Ovary (tissue), 9 donors: ENCODE measurements around the gene SLC2A1. TPM values are rescaled to one million over a fixed set of nuclear protein-coding genes. Genes with fewer than 3 reads are reported as not detected.

Experiments
- DNase-seq, 5 donors: peaks; one replicate each; pipeline ENCODE4 v3.0.0-alpha.2; 2019 to 2020
- H3K27ac ChIP-seq, 2 donors: fragments of 200-600 bp; one replicate each; pipeline versions ENCODE4 v1.5.1 to v1.8.0; 2019 to 2022
- H3K27me3 ChIP-seq: fragments of 200-600 bp; one replicate; pipeline ENCODE4 v1.8.0; 2022
- H3K36me3 ChIP-seq: fragments of 200-600 bp; sonication (generic); one replicate; pipeline ENCODE4 v1.5.1; 2019
- H3K4me1 ChIP-seq: one replicate; pipeline ENCODE4 v1.8.1; 2013; ENCODE audit warnings: mild to moderate bottlenecking, moderate library complexity; ENCODE audit not compliant: insufficient read depth
- H3K4me3 ChIP-seq: fragments of 200-600 bp; sonication (generic); one replicate; pipeline ENCODE4 v1.5.1; 2017
- H3K9me3 ChIP-seq, 2 donors: fragments of 200-600 bp in 1 of 2; sonication (generic) in 1 of 2; one replicate each; pipeline versions ENCODE4 v1.5.1 to v1.8.1; 2013 to 2019; ENCODE audit warnings: mild to moderate bottlenecking in 1 of 2, moderate library complexity in 1 of 2
- CTCF ChIP-seq, 3 donors: fragments of 450-650 bp in 2 of 3; fragments of 200-600 bp in 1 of 3; IDR thresholded peaks; one replicate each; pipeline versions ENCODE4 v1.5.1 to v1.8.0; 2016 to 2022; ENCODE audit warnings: antibody characterized with exemption in 3 of 3, mild to moderate bottlenecking in 1 of 3
- EP300 ChIP-seq: sonication (generic); formaldehyde crosslinking; IDR thresholded peaks from one replicate; pipeline ENCODE4 v1.6.1; 2017; ENCODE audit warnings: antibody characterized with exemption
- POLR2A ChIP-seq: fragments of 450-650 bp; IDR thresholded peaks from one replicate; pipeline ENCODE4 v1.6.1; 2017; ENCODE audit warnings: antibody characterized with exemption, mild to moderate bottlenecking, moderate library complexity
- WGBS, 3 donors: extraction: QIAGEN DNeasy Blood & Tissue Kit in 1 of 3; methylation state at CpG; one replicate each; pipeline versions ENCODE4 v1.1.5 to v1.1.7; 2013 to 2017; 5-methylcytosine and 5-hydroxymethylcytosine counted together
- intact Hi-C, 4 donors: fragments of 100-400 bp; cut with DNase I; formaldehyde crosslinking; loops; one replicate each; pipeline versions ENCODE4 v1.11.0 to v1.15.1; 2022 to 2023
- polyA plus RNA-seq, 2 donors: library from polyadenylated mRNA; stranded (reverse); fragments of 200-250 nt in 1 of 2; fragments of 350-450 nt in 1 of 2; fragmentation: Illumina TruSeq in 1 of 2; extraction: RNeasy Lipid Tissue Mini Kit (QIAGEN cat#74804) in 1 of 2; gene quantifications; one replicate each; pipeline ENCODE4 v1.2.3, GENCODE V29; 2013 to 2014
- total RNA-seq, 7 donors: library from RNA; depleted of rRNA in 2 of 7; stranded (reverse); fragments of >200 nt in 2 of 7; fragmentation: NEBNext Ultra II Directional in 3 of 7; extraction: Animal tissue kit (Norgen Biotek cat#: 25700) in 3 of 7; gene quantifications; one replicate each; pipeline versions ENCODE4 v1.1.0 to v1.2.4, GENCODE V29; 2016 to 2023
- donor health status: DM: no; HTN: no; CAD: no; lungs with moderate emphysema.
- donor health status: DM: no; HTN: no; CAD: no.
- donor health status: Bipolar disorder and iron deficiency.
- donor health status: DM: yes; HTN: yes; CAD: no.
- donor health status: DM: no; HTN: no; CAD: no.
- donor health status: DM: yes; HTN: yes; CAD: no.

SLC2A1 gene
- total and polyA plus RNA-seq, 9 donors: 10.3 to 65.4 (median 19.2) TPM

GRCh38 chr1:42927920-42928505 is 30.7 kb downstream of the SLC2A1 start:
- intact Hi-C loops: loop anchor here in 1 of 4 donors (10.0 kb wide), 1 partner anchor 163 kb away; the partner anchor contains the start of genes C1orf50 and P3H1

DNA sequence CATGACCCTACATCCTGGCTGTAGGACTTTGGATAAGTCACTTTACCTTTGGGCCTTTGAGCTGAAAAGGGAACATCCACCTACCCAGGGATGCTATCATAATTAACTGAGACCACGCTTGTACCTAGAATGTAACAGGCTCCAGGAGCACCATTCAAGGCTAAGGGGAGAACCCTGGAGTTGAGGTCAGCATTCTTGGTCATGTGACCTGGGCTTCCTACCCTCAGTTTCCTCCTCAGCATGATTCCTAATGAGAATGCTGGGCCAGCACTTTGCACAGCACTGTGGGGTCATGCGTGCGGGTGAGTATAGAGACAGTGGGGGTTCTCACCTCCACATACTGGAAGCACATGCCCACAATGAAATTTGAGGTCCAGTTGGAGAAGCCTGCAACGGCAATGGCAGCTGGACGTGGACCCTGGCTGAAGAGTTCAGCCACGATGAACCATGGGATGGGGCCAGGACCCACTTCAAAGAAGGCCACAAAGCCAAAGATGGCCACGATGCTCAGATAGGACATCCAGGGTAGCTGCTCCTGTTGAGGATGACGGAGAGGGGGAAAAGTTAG is 31.3 kb downstream of the SLC2A1 start:
- no peak overlapping the region for H3K27ac ChIP-seq
- no peak overlapping the region for H3K4me3 ChIP-seq
- intact Hi-C loops: loop anchor here in 1 of 4 donors (10.0 kb wide), 1 partner anchor 163 kb away; the partner anchor contains the start of genes C1orf50 and P3H1
- no peaks in the 10 kb centered on the region for H3K9me3 ChIP-seq
- no peak for DNase-seq
- TF ChIP-seq EP300 (no peak), CTCF (IDR thresholded peaks at IDR 0.05) (no peak), POLR2A (no peak)
- H3K4me1 ChIP-seq: peaks cover 2% of the 10 kb centered on the region
- H3K27me3 ChIP-seq: no peaks in the 10 kb centered on the region
- no peaks in the 10 kb centered on the region for H3K36me3 ChIP-seq
- WGBS, 3 donors: 93 to 97% (median 94%) methylated on average over 8 of the region's 8 CpGs

More at GRCh38 chr1:42927920-42928505, 30.7 kb downstream of the SLC2A1 start:
- H3K27ac ChIP-seq: no peak overlapping the region
- peaks cover 1% of the 10 kb centered on the region for H3K4me1 ChIP-seq
- H3K27me3 ChIP-seq: no peaks in the 10 kb centered on the region
- no peak for DNase-seq
- no peaks in the 10 kb centered on the region for H3K9me3 ChIP-seq
- no peak for TF ChIP-seq EP300
- no peak for TF ChIP-seq CTCF (IDR thresholded peaks at IDR 0.05)
- TF ChIP-seq POLR2A: no peak
- H3K36me3 ChIP-seq: no peaks in the 10 kb centered on the region
- H3K4me3 ChIP-seq: no peak overlapping the region
- 88 to 91% (median 90%) methylated on average over 10 of the region's 10 CpGs for WGBS, 3 donors

DNA sequence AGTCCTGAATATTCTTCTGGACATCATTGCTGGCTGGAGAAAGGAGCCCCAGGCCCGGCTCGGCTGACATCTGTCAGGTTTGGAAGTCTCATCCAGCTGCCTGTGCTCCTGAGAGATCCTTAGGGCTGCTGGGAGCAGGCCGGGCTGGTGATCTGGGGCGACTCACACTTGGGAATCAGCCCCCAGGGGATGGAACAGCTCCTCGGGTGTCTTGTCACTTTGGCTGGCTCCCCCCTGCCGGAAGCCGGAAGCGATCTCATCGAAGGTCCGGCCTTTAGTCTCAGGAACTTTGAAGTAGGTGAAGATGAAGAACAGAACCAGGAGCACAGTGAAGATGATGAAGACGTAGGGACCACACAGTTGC is 31.8 kb downstream of the SLC2A1 start:
- no peaks in the 10 kb centered on the region for H3K9me3 ChIP-seq
- H3K27ac ChIP-seq: no peak overlapping the region
- H3K27me3 ChIP-seq: no peaks in the 10 kb centered on the region
- intact Hi-C loops: loop anchor here in 1 of 4 donors (10.0 kb wide), 1 partner anchor 162 kb away; the partner anchor contains the start of genes C1orf50 and P3H1
- TF ChIP-seq POLR2A (no peak), CTCF (IDR thresholded peaks at IDR 0.05) (no peak), EP300 (no peak)
- DNase-seq: no peak
- no peak overlapping the region for H3K4me3 ChIP-seq
- H3K36me3 ChIP-seq: no peaks in the 10 kb centered on the region
- peaks cover 2% of the 10 kb centered on the region for H3K4me1 ChIP-seq
- WGBS, 3 donors: 86 to 92% (median 89%) methylated on average over 11 of the region's 11 CpGs

DNA sequence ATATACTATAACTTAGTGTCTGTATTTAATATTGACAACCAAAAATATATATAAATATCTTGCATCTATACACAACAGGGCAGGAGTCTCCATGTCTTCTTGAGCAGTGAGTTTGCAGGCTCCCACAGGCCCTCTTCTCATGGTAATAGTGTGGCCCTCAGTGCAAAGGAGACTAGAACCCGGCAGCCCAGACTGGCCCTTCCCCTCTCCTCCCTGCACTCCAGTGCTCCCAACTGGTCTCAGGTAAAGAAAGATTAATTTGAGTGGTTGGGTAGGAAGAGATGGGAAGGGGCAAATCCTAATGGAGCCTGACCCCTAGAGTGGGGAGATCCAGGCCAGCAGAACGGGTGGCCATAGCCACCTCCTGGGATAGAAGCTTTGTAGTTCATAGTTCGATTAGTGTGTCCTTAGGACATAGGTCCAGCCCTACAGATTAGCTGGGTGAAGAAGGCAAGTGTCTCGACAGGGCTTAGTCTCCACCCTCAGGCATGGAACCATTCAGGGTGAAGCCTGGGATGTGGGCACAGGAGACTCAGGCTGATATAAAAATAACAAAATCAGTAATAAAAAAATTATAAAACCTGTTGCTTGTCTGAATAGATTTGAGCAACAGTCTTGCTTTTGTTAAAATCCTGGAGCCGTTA is 32.3 kb downstream of the SLC2A1 start:
- intact Hi-C loops: loop anchor here in 1 of 4 donors (10.0 kb wide), 1 partner anchor 162 kb away; the partner anchor contains the start of genes C1orf50 and P3H1

More for the DNA sequence above, 32.3 kb downstream of the SLC2A1 start:
- no peak overlapping the region for H3K4me3 ChIP-seq
- no peaks in the 10 kb centered on the region for H3K27me3 ChIP-seq
- DNase-seq: no peak
- TF ChIP-seq POLR2A (no peak), EP300 (no peak), CTCF (IDR thresholded peaks at IDR 0.05) (no peak)
- peaks cover 2% of the 10 kb centered on the region for H3K4me1 ChIP-seq
- no peaks in the 10 kb centered on the region for H3K36me3 ChIP-seq
- 79 to 90% (median 87%) methylated on average over 5 of the region's 5 CpGs for WGBS, 3 donors
- no peak overlapping the region for H3K27ac ChIP-seq
- no peaks in the 10 kb centered on the region for H3K9me3 ChIP-seq
